ENCODE measurements around the gene CPNE1.
"Not testable (repeated sequence)": the region's sequence is repeated elsewhere in the genome, so short reads cannot be mapped to it uniquely, and the experiment has no call there.

The CPNE1 gene

DNA sequence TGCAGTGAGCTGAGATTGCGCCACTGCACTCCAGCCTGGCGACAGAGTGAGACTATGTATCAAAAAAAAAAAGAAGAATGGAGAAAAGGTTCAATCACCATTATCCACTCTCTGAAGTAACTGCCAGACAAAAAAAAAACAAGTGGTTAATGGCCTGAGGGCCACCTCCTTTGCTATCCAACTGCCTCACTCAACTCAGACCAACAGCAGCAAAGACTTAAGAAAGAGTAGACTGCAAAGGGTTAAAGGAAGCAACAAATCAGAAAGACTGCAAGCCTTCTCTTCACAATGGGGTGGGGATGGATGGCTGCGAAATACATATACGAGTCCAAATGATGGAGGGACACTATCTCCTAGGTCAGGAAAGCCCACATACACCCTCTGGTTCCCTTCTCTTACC, 31.3 kb upstream of the CPNE1 start:
- Histone ChIP-seq H3K27me3 (ENCODE audit: insufficient read depth, low read length) (no peaks in the 10 kb centered on the region), H3K4me3 (ENCODE audit: low read length) (no peak overlapping the region), H3K36me3 (ENCODE audit: insufficient read depth, low read length) (peaks cover 15% of the 10 kb centered on the region; the same call in 1 of the 2 replicates), H3K27ac (ENCODE audit: low read depth, low read length) (no peak overlapping the region), H3K4me1 (ENCODE audit: insufficient read depth, low read length) (peaks cover 8% of the 10 kb centered on the region; the same call in 1 of the 2 replicates), H3K9ac (ENCODE audit: low read depth, low read length) (no peak overlapping the region), H3K9me3 (ENCODE audit: insufficient read depth, low read depth, low read length) (no peaks in the 10 kb centered on the region)
- WGBS, result 79% methylated on average over 3 of the region's 4 CpGs

GRCh38 chr20:35695245-35695749, 30.6 kb upstream of the CPNE1 start:
- peaks cover 14% of the 10 kb centered on the region for H3K36me3 ChIP-seq (ENCODE audit: insufficient read depth, low read length)
- no peak overlapping the region for H3K27ac ChIP-seq (ENCODE audit: low read depth, low read length)
- H3K27me3 ChIP-seq (ENCODE audit: insufficient read depth, low read length), result no peaks in the 10 kb centered on the region
- no peaks in the 10 kb centered on the region for H3K9me3 ChIP-seq (ENCODE audit: insufficient read depth, low read depth, low read length)
- H3K4me3 ChIP-seq (ENCODE audit: low read length), result no peak overlapping the region
- H3K9ac ChIP-seq (ENCODE audit: low read depth, low read length), result no peak overlapping the region
- 92% methylated on average over 2 of the region's 2 CpGs for whole genome bisulfite sequencing
- H3K4me1 ChIP-seq (ENCODE audit: insufficient read depth, low read length), result peaks cover 6% of the 10 kb centered on the region; the same call in 1 of the 2 replicates

- Histone ChIP-seq H3K27ac (ENCODE audit: low read depth, low read length) (no peak overlapping the region), H3K9me3 (ENCODE audit: insufficient read depth, low read depth, low read length) (peaks cover 6% of the 10 kb centered on the region; the same call in 1 of the 2 replicates), H3K9ac (ENCODE audit: low read depth, low read length) (no peak overlapping the region), H3K36me3 (ENCODE audit: insufficient read depth, low read length) (peaks cover 37% of the 10 kb centered on the region), H3K4me3 (ENCODE audit: low read length) (no peak overlapping the region), H3K27me3 (ENCODE audit: insufficient read depth, low read length) (no peaks in the 10 kb centered on the region), H3K4me1 (ENCODE audit: insufficient read depth, low read length) (no peaks in the 10 kb centered on the region)
- 94% methylated on average over 4 of the region's 4 CpGs for WGBS
Measured at GRCh38 chr20:35690265-35690664, 25.6 kb upstream of the CPNE1 start.

- WGBS, result 89% methylated on average over 10 of the region's 11 CpGs
- H3K9ac ChIP-seq (ENCODE audit: low read depth, low read length); H3K27ac ChIP-seq (ENCODE audit: low read depth, low read length); H3K4me3 ChIP-seq (ENCODE audit: low read length); H3K27me3 ChIP-seq (ENCODE audit: insufficient read depth, low read length); H3K4me1 ChIP-seq (ENCODE audit: insufficient read depth, low read length); H3K9me3 ChIP-seq (ENCODE audit: insufficient read depth, low read depth, low read length): not testable (repeated sequence)
- H3K36me3 ChIP-seq (ENCODE audit: insufficient read depth, low read length), result peaks cover 26% of the 10 kb centered on the region
Measured at GRCh38 chr20:35686872-35687271, 22.2 kb upstream of the CPNE1 start.

DNA sequence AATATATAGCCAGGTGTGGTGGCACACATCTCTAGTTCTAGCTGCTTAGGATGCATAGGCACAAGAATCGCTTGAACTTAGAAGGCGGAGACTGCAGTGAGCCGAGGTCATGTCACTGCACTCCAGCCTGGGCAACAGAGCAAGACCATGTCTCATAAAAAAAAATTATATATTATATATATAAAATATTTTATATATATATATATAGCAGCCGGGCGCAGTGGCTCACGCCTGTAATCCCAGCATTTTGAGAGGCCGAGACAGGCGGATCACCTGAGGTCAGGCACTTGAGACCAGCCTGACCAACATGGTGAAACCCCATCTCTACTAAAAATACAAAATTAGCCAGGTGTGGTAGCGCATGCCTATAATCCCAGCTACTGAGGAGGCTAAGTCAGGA, 20.7 kb upstream of the CPNE1 start:
- not testable (repeated sequence) for H3K4me1 ChIP-seq (ENCODE audit: insufficient read depth, low read length); H3K9ac ChIP-seq (ENCODE audit: low read depth, low read length); H3K9me3 ChIP-seq (ENCODE audit: insufficient read depth, low read depth, low read length); H3K27ac ChIP-seq (ENCODE audit: low read depth, low read length); H3K27me3 ChIP-seq (ENCODE audit: insufficient read depth, low read length); H3K4me3 ChIP-seq (ENCODE audit: low read length)
- H3K36me3 ChIP-seq (ENCODE audit: insufficient read depth, low read length), result peaks cover 26% of the 10 kb centered on the region
- 93% methylated on average over 9 of the region's 9 CpGs for WGBS

GRCh38 chr20:35681960-35682359, 17.3 kb upstream of the CPNE1 start:
- H3K4me3 ChIP-seq (ENCODE audit: low read length), result no peak overlapping the region
- H3K27ac ChIP-seq (ENCODE audit: low read depth, low read length), result no peak overlapping the region
- WGBS, result 97% methylated on average over 1 of the region's 1 CpG
- H3K4me1 ChIP-seq (ENCODE audit: insufficient read depth, low read length), result no peaks in the 10 kb centered on the region
- no peak overlapping the region for H3K9ac ChIP-seq (ENCODE audit: low read depth, low read length)
- H3K27me3 ChIP-seq (ENCODE audit: insufficient read depth, low read length), result no peaks in the 10 kb centered on the region
- H3K9me3 ChIP-seq (ENCODE audit: insufficient read depth, low read depth, low read length), result 0 out of 2 replicates have a peak, but pooled peaks cover 1% of the 10 kb centered on the region
- 0 out of 2 replicates have a peak, but pooled peaks cover 3% of the 10 kb centered on the region for H3K36me3 ChIP-seq (ENCODE audit: insufficient read depth, low read length)

- no peaks in the 10 kb centered on the region for H3K36me3 ChIP-seq (ENCODE audit: insufficient read depth, low read length)
- WGBS, result 87% methylated on average over 4 of the region's 4 CpGs
- no peak overlapping the region for H3K9ac ChIP-seq (ENCODE audit: low read depth, low read length)
- no peaks in the 10 kb centered on the region for H3K27me3 ChIP-seq (ENCODE audit: insufficient read depth, low read length)
- H3K4me3 ChIP-seq (ENCODE audit: low read length), result no peak overlapping the region
- H3K4me1 ChIP-seq (ENCODE audit: insufficient read depth, low read length), result no peaks in the 10 kb centered on the region
- no peaks in the 10 kb centered on the region for H3K9me3 ChIP-seq (ENCODE audit: insufficient read depth, low read depth, low read length)
- no peak overlapping the region for H3K27ac ChIP-seq (ENCODE audit: low read depth, low read length)
Measured at GRCh38 chr20:35680452-35681183, 15.9 kb upstream of the CPNE1 start.

DNA sequence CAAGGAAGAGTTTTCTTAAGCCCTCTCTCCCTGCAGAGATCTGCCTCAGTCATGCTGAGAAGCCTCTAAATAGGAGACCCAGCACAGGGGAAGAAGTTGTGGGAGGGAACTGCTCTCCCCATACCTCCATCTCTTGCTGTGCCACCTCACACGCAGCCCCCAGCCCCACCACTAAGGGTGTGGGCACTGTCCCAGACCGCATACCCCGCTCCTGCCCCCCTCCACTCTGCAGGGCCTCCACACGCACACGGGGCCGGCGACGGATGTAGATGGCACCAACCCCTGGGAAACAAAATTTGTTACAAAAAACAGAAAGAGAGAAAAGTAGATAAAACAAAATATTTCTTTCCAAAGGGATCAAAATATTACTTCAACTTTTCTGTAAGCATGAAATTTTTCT, 10.2 kb upstream of the CPNE1 start:
- Histone ChIP-seq H3K27ac (ENCODE audit: low read depth, low read length) (no peak overlapping the region), H3K4me3 (ENCODE audit: low read length) (no peak overlapping the region), H3K4me1 (ENCODE audit: insufficient read depth, low read length) (no peaks in the 10 kb centered on the region), H3K9me3 (ENCODE audit: insufficient read depth, low read depth, low read length) (no peaks in the 10 kb centered on the region), H3K27me3 (ENCODE audit: insufficient read depth, low read length) (no peaks in the 10 kb centered on the region), H3K36me3 (ENCODE audit: insufficient read depth, low read length) (peaks cover 28% of the 10 kb centered on the region), H3K9ac (ENCODE audit: low read depth, low read length) (no peak overlapping the region)
- WGBS, result 97% methylated on average over 6 of the region's 8 CpGs

- Histone ChIP-seq H3K4me1 (ENCODE audit: insufficient read depth, low read length) (no peaks in the 10 kb centered on the region), H3K4me3 (ENCODE audit: low read length) (no peak overlapping the region), H3K27me3 (ENCODE audit: insufficient read depth, low read length) (no peaks in the 10 kb centered on the region), H3K9ac (ENCODE audit: low read depth, low read length) (no peak overlapping the region), H3K36me3 (ENCODE audit: insufficient read depth, low read length) (peaks cover 38% of the 10 kb centered on the region), H3K27ac (ENCODE audit: low read depth, low read length) (no peak overlapping the region), H3K9me3 (ENCODE audit: insufficient read depth, low read depth, low read length) (no peaks in the 10 kb centered on the region)
- 93% methylated on average over 4 of the region's 4 CpGs for WGBS
Measured at GRCh38 chr20:35673884-35674283, 9.2 kb upstream of the CPNE1 start.

- WGBS, result 71% methylated on average over 1 of the region's 1 CpG
- H3K36me3 ChIP-seq (ENCODE audit: insufficient read depth, low read length), result peaks cover 45% of the 10 kb centered on the region
- no peak overlapping the region for H3K27ac ChIP-seq (ENCODE audit: low read depth, low read length)
- no peaks in the 10 kb centered on the region for H3K4me1 ChIP-seq (ENCODE audit: insufficient read depth, low read length)
- H3K27me3 ChIP-seq (ENCODE audit: insufficient read depth, low read length), result no peaks in the 10 kb centered on the region
- H3K9me3 ChIP-seq (ENCODE audit: insufficient read depth, low read depth, low read length), result no peaks in the 10 kb centered on the region
- H3K4me3 ChIP-seq (ENCODE audit: low read length), result no peak overlapping the region
- H3K9ac ChIP-seq (ENCODE audit: low read depth, low read length), result no peak overlapping the region
Measured at GRCh38 chr20:35669681-35670080, 5.0 kb upstream of the CPNE1 start.

- H3K27me3 ChIP-seq (ENCODE audit: insufficient read depth, low read length), result no peaks in the 10 kb centered on the region
- 94% methylated on average over 5 of the region's 5 CpGs for WGBS
- peaks cover 40% of the 10 kb centered on the region for H3K36me3 ChIP-seq (ENCODE audit: insufficient read depth, low read length)
- no peak overlapping the region for H3K4me3 ChIP-seq (ENCODE audit: low read length)
- H3K9me3 ChIP-seq (ENCODE audit: insufficient read depth, low read depth, low read length), result no peaks in the 10 kb centered on the region
- H3K4me1 ChIP-seq (ENCODE audit: insufficient read depth, low read length), result no peaks in the 10 kb centered on the region
- no peak overlapping the region for H3K9ac ChIP-seq (ENCODE audit: low read depth, low read length)
- H3K27ac ChIP-seq (ENCODE audit: low read depth, low read length), result no peak overlapping the region
Measured at GRCh38 chr20:35669221-35669620, 4.5 kb upstream of the CPNE1 start.

DNA sequence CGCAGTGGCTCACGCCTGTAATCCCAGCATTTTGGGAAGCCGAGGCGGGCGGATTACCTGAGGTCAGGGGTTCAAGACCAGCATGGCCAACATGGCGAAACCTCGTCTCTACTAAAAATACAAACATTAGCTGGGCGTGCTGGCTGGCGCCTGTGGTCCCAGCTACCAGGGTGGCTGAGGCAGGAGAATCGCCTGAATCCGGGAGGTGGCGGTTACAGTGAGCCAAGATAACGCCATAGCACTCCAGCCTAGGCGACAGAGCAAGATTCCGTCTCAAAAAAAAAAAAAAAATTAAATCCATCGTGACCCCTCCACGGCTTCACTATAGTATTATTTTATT, 1.2 kb upstream of the CPNE1 start:
- WGBS, result 96% methylated on average over 15 of the region's 17 CpGs
- H3K9me3 ChIP-seq (ENCODE audit: insufficient read depth, low read depth, low read length), result no peaks in the 10 kb centered on the region
- no peak overlapping the region for H3K4me3 ChIP-seq (ENCODE audit: low read length)
- no peak overlapping the region for H3K27ac ChIP-seq (ENCODE audit: low read depth, low read length)
- no peaks in the 10 kb centered on the region for H3K27me3 ChIP-seq (ENCODE audit: insufficient read depth, low read length)
- H3K36me3 ChIP-seq (ENCODE audit: insufficient read depth, low read length), result peaks cover 21% of the 10 kb centered on the region
- H3K9ac ChIP-seq (ENCODE audit: low read depth, low read length), result no peak overlapping the region
- peaks cover 25% of the 10 kb centered on the region for H3K4me1 ChIP-seq (ENCODE audit: insufficient read depth, low read length)

All from HUES64 (cell line).